PC-9 (cell line): ENCODE measurements around the gene WDR49. TPM values are rescaled to one million over a fixed set of nuclear protein-coding genes. Genes with fewer than 3 reads are reported as not detected.

Experiments used
- BruUV-seq: library from RNA; stranded (reverse); fragments of 400-500 nt; replicated peaks from 2 replicates; lab custom pipeline; 2021; lab: Mats Ljungman, UMichigan
- CTCF ChIA-PET: fragments of 300-600 bp; sonication (Branson Sonifier 250); formaldehyde crosslinking; loops from one replicate; lab custom pipeline; 2022; ENCODE audit warnings: antibody characterized with exemption; lab: Charles Lee
- POLR2A ChIA-PET: fragments of 300-600 bp; sonication (Branson Sonifier 250); formaldehyde crosslinking; loops from one replicate; lab custom pipeline; 2022; ENCODE audit warnings: antibody characterized with exemption; ENCODE audit not compliant: unreplicated experiment; lab: Charles Lee
- DNase-seq, 2 experiments: peaks; one replicate each; pipeline versions ENCODE4 v3.0.0 to v3.0.0-alpha.2; 2015 to 2022; ENCODE audit warnings: mixed read lengths in 1 of 2
- H2AFZ ChIP-seq: fragments of 200-600 bp; sonication (generic); 2 replicates; pipeline ENCODE4 v1.8.1; 2017; ENCODE audit warnings: antibody characterized with exemption
- H3F3A ChIP-seq: fragments of 200-600 bp; sonication (generic); 2 replicates; pipeline ENCODE4 v1.8.1; 2017; ENCODE audit warnings: antibody characterized with exemption, mild to moderate bottlenecking, low read depth; ENCODE audit not compliant: insufficient read depth
- H3K27ac ChIP-seq: fragments of 200-600 bp; sonication (generic); 2 replicates; pipeline ENCODE4 v1.6.1; 2016; ENCODE audit warnings: mixed run types
- H3K27me3 ChIP-seq: fragments of 200-600 bp; sonication (generic); 2 replicates; pipeline ENCODE4 v1.6.1; 2016; ENCODE audit warnings: low read depth, mixed run types; ENCODE audit not compliant: insufficient read depth
- H3K36me3 ChIP-seq: fragments of 200-600 bp; sonication (generic); 2 replicates; pipeline ENCODE4 v1.6.1; 2016; ENCODE audit warnings: low read depth, mixed run types
- H3K4me1 ChIP-seq: fragments of 200-600 bp; sonication (generic); replicated peaks from 2 replicates; pipeline ENCODE4 v1.6.1; 2016; ENCODE audit warnings: mixed run types; ENCODE audit not compliant: insufficient read depth
- H3K4me2 ChIP-seq: fragments of 200-600 bp; sonication (generic); 2 replicates; pipeline ENCODE4 v1.6.1; 2017; ENCODE audit warnings: mixed run types
- H3K4me3 ChIP-seq: fragments of 200-600 bp; sonication (generic); 2 replicates; pipeline ENCODE4 v1.6.1; 2016; ENCODE audit warnings: mixed run types
- H3K79me2 ChIP-seq: fragments of 200-600 bp; sonication (generic); 2 replicates; pipeline ENCODE4 v1.6.1; 2017; ENCODE audit warnings: low read depth, mixed run types
- H3K9me2 ChIP-seq: fragments of 200-600 bp; sonication (generic); 2 replicates; pipeline ENCODE4 v1.8.1; 2017; ENCODE audit warnings: mild to moderate bottlenecking; ENCODE audit not compliant: insufficient read depth
- H3K9me3 ChIP-seq: fragments of 200-600 bp; sonication (generic); 2 replicates; pipeline ENCODE4 v1.8.1; 2016; ENCODE audit warnings: low read depth; ENCODE audit not compliant: insufficient read depth
- H4K20me1 ChIP-seq: fragments of 200-600 bp; sonication (generic); 2 replicates; pipeline ENCODE4 v1.8.1; 2017; ENCODE audit not compliant: insufficient read depth
- EZH2 ChIP-seq: fragments of 200-600 bp; sonication (generic); IDR thresholded peaks from 2 replicates; pipeline ENCODE4 v1.8.0; 2017; ENCODE audit warnings: antibody characterized with exemption, low read depth
- intact Hi-C: fragments of 100-400 bp; cut with micrococcal nuclease; formaldehyde crosslinking; loops from one replicate; pipeline ENCODE4 v1.10.0; 2022; ENCODE audit not compliant: unreplicated experiment
- total RNA-seq: library from RNA; stranded (reverse); gene quantifications from 2 replicates; pipeline ENCODE4 v1.2.3, GENCODE V29; 2021
- TF ChIP-seq, protein P1 (sequence below): fragments of 200-600 bp; sonication (generic); conservative IDR thresholded peaks from 2 replicates; pipeline ENCODE4 v1.6.1; 2017; ENCODE audit warnings: mixed run types, antibody characterized with exemption, mild to moderate bottlenecking, moderate library complexity

Gene WDR49
- total RNA-seq, 1 experiment from 2014 or later: 0.28 TPM

DNA sequence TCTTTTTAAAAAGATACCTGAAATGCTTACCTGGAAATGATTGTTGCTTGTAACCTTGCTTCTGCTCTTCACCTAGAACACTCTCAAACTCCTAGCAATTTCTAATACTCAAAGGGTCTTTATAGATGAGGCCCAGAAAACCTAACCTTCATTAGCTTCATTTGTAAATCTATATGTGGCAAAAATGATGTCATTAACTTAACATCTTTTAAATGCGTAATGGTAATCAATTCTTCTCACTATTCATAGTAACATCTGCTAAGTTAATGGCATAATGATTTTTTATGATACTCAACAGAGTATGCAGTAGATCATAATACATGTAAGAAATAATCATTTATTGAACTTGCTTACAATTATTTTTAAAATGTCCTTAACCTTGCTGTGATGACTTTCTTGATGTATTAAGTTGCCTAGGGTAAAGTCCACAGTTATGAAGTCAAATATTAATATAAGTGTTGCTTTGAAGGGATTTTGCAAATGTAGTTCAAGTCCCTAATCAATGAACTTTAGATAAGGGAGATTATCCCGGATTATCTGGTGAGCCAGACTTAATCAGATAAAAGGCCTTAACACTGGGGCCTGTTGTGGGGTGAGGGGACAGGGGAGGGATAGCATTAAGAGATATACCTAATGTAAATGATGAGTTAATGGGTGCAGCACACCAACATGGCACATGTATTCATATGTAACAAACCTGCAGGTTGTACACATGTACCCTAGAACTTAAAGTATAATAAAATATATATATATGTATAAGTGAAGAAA, 169.8 kb downstream of the WDR49 start:
- no peaks in the 10 kb centered on the region for H3K9me3 ChIP-seq
- no peaks in the 10 kb centered on the region for H3F3A ChIP-seq
- no peaks in the 10 kb centered on the region for H3K4me1 ChIP-seq
- no peaks in the 10 kb centered on the region for H3K79me2 ChIP-seq
- TF ChIP-seq EZH2: no peak
- TF ChIP-seq, protein P1, sequence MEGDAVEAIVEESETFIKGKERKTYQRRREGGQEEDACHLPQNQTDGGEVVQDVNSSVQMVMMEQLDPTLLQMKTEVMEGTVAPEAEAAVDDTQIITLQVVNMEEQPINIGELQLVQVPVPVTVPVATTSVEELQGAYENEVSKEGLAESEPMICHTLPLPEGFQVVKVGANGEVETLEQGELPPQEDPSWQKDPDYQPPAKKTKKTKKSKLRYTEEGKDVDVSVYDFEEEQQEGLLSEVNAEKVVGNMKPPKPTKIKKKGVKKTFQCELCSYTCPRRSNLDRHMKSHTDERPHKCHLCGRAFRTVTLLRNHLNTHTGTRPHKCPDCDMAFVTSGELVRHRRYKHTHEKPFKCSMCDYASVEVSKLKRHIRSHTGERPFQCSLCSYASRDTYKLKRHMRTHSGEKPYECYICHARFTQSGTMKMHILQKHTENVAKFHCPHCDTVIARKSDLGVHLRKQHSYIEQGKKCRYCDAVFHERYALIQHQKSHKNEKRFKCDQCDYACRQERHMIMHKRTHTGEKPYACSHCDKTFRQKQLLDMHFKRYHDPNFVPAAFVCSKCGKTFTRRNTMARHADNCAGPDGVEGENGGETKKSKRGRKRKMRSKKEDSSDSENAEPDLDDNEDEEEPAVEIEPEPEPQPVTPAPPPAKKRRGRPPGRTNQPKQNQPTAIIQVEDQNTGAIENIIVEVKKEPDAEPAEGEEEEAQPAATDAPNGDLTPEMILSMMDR: no peak
- H3K9me2 ChIP-seq: no peaks in the 10 kb centered on the region
- no peak overlapping the region for H3K4me3 ChIP-seq
- H3K27me3 ChIP-seq: no peaks in the 10 kb centered on the region
- no peak overlapping the region for H3K4me2 ChIP-seq
- no peak overlapping the region for H2AFZ ChIP-seq
- BruUV-seq: no TSS peak
- ChIA-PET CTCF (no interaction called here), POLR2A (no interaction called here)
- intact Hi-C loops: no loop called here
- no peaks in the 10 kb centered on the region; the same call in 1 of the 2 replicates for H4K20me1 ChIP-seq
- H3K36me3 ChIP-seq: no peaks in the 10 kb centered on the region
- no peak for DNase-seq
- H3K27ac ChIP-seq: no peak overlapping the region

GRCh38 chr3:167481164-167481563, 172.6 kb downstream of the WDR49 start:
- no TSS peak for BruUV-seq
- ChIA-PET CTCF (no interaction called here), POLR2A (no interaction called here)
- no peaks in the 10 kb centered on the region; the same call in 1 of the 2 replicates for H4K20me1 ChIP-seq
- no peaks in the 10 kb centered on the region for H3K9me2 ChIP-seq
- no peaks in the 10 kb centered on the region for H3K9me3 ChIP-seq
- H3K4me3 ChIP-seq: no peak overlapping the region
- H2AFZ ChIP-seq: no peak overlapping the region
- H3K4me2 ChIP-seq: no peak overlapping the region
- H3K4me1 ChIP-seq: no peaks in the 10 kb centered on the region
- H3K27ac ChIP-seq: no peak overlapping the region
- H3K79me2 ChIP-seq: no peaks in the 10 kb centered on the region
- intact Hi-C loops: no loop called here
- DNase-seq: no peak
- TF ChIP-seq EZH2: no peak
- TF ChIP-seq, protein P1: no peak
- H3F3A ChIP-seq: no peaks in the 10 kb centered on the region
- H3K36me3 ChIP-seq: no peaks in the 10 kb centered on the region
- no peaks in the 10 kb centered on the region for H3K27me3 ChIP-seq

DNA sequence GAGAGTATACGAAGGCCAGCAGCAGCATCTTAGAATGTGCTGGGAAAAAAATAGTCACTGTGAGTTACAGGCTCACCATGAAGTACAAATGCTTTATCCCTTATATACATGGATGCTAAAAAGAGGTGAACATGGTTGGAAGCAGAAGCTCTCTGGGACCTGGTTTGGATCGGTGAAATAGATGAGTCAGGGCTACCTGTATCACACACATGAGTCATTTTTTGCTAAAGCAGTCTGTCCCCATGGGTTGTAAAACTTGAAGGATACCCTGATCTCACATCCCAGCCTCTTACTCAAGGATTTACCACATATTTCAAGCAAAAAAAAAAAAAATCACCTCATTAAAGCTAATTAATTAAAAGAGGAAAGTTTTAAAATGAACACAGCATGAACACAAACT, 173.0 kb downstream of the WDR49 start:
- no peaks in the 10 kb centered on the region for H3F3A ChIP-seq
- no peaks in the 10 kb centered on the region for H3K36me3 ChIP-seq
- ChIA-PET CTCF (no interaction called here), POLR2A (no interaction called here)
- no peaks in the 10 kb centered on the region for H3K9me3 ChIP-seq
- H3K4me2 ChIP-seq: 0 out of 2 replicates have a peak overlapping the region, but pooled peaks have one; percentile 5
- no peaks in the 10 kb centered on the region for H3K4me1 ChIP-seq
- peak overlapping the region; percentile 56; the same call in 1 of the 2 replicates for H2AFZ ChIP-seq
- H3K27me3 ChIP-seq: no peaks in the 10 kb centered on the region
- H3K27ac ChIP-seq: no peak overlapping the region
- no peak for DNase-seq
- no TSS peak for BruUV-seq
- intact Hi-C loops: no loop called here
- H4K20me1 ChIP-seq: no peaks in the 10 kb centered on the region; the same call in 1 of the 2 replicates
- H3K79me2 ChIP-seq: no peaks in the 10 kb centered on the region
- TF ChIP-seq, protein P1: no peak
- no peak for TF ChIP-seq EZH2
- H3K4me3 ChIP-seq: no peak overlapping the region
- no peaks in the 10 kb centered on the region for H3K9me2 ChIP-seq
